NOMO-1 (cell line): ENCODE measurements around the gene FMNL3.
"Not testable (repeated sequence)": the region's sequence is repeated elsewhere in the genome, so short reads cannot be mapped to it uniquely, and the experiment has no call there.

Source experiments
- DNase-seq, 2 experiments: peaks; one replicate each; lab custom pipeline; 2025; ENCODE audit not compliant: unreplicated experiment in 2 of 2; lab: John Stamatoyannopoulos, UW

The FMNL3 gene

DNA sequence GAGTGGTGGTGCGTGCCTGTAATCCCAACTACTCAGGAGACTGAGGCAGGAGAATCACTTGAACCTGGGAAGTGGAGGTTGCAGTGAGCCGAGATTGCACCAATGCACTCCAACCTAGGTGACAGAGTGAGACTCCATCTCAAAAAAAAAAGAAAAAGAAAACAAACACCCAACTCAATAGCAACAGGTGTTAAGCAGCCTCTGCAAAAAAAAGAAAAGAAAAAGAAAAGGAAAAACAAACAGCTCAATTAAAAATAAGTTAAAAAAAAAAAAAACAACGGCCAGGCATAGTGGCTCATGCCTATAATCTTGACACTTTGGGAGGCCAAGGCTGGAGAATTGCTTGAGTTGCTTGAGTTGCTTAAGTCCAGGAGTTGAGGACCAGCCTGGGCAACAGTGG is 10.6 kb upstream of the FMNL3 start:
- not testable (repeated sequence) for DNase-seq

DNA sequence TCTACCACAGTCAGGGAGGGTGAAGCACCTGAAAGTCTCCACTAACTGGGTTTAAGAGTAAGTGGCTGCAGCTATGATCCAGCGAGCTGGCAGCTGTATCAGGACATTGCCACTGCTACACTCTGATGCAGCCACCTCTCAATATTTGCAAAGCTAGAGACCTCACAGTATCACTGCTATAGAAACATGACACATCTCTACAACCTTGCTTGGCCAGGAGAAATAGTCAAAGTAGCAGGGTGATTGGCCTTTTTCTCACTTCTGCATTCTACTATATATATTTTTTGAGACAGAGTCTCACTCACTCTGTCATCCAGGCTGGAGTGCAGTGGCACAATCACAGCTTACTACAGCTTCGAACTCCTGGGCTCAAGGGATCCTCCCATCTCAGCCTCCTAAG is 9.3 kb upstream of the FMNL3 start:
- DNase-seq = peak in 1 of 2 experiments; percentile 44

GRCh38 chr12:49713952-49714351 is 6.7 kb upstream of the FMNL3 start:
- DNase-seq = not testable (repeated sequence)

GRCh38 chr12:49708851-49709250 is 1.6 kb upstream of the FMNL3 start:
- DNase-seq = no peak

DNA sequence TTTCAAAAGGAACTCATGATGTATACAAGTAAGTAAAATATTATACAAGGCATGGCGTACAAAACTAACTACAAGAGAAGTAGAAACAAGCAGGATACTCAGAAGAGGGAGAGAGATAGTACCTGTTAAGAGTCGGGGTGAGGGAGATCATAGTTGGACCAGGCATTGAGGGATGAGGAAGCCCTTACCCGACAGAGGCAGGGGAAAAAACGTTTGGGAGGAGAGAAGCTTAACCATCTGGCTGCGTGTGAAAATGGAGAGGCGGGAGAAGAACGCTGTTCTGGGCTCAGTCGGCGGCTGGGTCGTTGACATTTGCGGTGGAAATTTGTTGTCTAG is 575 bp upstream of the FMNL3 start:
- DNase-seq = no peak

GRCh38 chr12:49706351-49707127 is 666 bp downstream of the FMNL3 start:
- DNase-seq = peak in 1 of 2 experiments; percentile 42

DNA sequence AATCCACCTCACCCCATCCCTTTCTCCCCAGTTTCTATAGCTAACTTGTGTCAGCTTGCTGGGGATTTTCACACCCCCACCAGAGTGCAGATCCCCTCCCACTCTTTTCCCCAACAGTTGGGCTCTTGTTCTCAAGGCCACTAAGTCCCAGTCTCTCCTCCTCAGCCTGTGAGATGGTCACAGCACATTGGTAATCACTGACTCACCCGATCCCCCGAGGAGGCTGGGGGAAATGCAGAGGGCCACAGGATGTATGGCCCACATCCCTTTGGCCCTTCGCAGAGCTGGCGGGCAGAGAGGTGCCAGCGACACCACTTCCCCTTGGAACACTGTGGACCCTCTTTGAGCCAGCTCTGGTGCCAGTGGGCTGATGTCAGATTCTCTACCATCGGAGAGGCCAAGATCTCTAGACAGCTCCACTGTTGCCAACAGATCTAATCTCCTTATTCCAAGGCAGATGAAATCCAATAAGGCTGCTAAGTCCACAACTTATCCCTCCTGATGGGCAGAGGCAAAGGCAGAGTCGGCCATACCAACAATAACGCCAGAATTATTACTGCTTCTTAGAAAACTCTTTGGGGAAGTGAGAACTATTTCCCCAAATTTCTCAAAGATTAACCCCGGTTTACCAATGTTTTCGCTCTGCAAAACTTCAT is 1.6 kb downstream of the FMNL3 start:
- peak in 1 of 2 experiments; percentile 45 for DNase-seq

DNA sequence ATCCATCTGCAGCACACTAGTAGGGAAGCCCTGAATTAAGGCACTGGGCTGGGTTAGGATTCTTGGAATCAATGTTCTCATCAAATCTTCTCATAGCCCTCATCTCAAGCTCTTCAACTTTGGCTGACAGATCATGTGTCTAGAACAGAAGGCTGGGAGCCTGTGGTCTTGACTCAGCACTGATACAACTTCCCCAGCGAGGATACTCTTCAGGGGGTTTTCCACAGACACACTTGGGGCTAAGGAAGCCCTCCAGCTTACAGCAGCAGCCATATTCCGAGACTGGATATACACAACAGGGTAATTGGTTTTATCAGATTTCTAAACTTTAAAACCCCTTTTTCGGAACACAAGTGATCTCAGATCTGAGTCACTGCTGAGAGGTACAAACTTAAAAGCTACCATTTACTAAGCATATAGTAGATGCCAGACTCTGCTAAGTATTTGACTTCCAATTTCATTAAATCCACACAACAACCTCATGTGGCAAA is 3.5 kb downstream of the FMNL3 start:
- DNase-seq = no peak

DNA sequence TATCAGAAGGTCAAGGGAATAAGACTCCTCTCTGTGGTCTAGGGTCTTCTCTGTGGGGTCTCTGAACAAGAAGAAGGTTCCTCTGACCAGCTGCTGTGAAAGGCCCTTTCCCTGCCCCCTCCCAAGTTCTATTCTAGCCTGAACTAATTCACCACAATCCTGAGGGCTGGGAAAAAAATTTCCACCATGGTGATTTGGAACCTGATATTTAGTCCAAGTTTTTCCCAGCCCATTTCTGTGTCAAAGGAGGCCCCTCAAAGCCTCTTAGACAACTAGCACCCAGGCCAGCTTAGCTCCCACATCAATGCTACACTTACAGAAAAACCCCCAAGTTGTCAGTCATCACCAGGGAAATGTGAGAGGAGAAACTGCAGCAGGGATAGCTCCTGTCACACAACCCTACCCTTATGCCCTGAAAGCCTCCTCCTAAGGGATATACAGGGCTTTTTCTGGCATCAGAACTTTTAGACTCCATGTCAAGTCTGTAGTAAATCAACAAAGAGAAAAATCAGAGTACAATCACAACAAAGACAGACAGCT is 4.5 kb downstream of the FMNL3 start:
- no peak for DNase-seq

GRCh38 chr12:49702009-49702408 is 5.2 kb downstream of the FMNL3 start:
- DNase-seq = no peak

- DNase-seq = peak; percentile 55 to 85
Measured at GRCh38 chr12:49698619-49699545, 8.3 kb downstream of the FMNL3 start.

DNA sequence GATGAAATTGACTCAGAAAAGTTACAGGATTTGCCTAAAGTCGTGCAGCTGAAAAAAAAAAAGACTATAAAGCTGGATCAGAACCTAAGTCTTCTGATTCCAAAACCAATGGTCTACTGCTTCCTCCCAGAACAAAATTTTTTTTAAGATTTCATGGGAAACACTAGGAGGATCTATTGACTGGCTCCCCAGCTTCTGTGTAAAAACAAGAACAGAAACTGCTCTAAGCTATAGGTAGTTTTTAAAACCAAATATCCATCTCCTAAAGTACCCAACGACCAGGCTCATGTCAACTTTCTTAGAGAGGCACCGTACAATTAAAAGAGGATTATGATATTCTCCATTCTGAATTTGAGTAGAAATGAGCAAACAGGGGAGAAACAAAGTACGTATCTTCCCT is 9.4 kb downstream of the FMNL3 start:
- no peak for DNase-seq

DNA sequence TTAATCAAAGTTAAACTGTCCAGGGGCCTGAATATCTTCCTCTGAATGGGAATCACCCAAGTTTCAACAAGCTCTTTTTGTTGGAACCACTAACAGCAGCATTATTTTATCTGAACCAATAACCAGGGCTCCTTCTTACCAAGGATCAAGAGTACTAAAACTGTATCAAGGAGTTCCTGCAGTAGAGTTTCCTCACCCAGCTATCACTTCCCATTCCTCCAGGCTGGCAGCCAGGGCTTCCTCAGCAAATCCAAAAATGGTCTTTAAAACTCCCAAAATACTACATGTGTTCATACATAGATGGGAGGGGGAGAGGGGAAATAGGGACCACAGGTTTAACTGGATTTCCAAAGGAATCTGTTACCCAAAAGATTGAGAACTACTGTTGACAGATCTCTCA is 10.5 kb downstream of the FMNL3 start:
- no peak for DNase-seq

GRCh38 chr12:49693931-49694444 is 13.2 kb downstream of the FMNL3 start:
- DNase-seq = no peak

DNA sequence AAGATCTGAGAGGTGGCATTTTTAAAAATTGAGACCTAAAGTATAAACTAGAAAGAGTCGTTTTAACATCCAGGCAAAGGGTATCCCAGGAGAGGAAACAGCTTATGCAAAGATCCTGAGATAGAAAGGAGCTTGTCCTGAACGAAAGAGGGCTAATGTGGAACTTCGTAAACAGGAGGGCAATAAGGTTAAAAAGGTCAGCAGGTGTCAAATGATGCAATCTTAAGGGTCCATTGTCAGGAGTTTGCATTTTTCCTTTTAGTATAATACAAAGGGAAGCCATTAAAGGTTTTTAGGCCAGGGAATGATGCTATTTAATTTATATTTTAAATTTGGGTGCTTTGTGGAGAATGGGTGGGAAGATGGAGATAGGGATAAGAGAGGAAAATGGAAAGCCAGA is 14.4 kb downstream of the FMNL3 start:
- DNase-seq = no peak

DNA sequence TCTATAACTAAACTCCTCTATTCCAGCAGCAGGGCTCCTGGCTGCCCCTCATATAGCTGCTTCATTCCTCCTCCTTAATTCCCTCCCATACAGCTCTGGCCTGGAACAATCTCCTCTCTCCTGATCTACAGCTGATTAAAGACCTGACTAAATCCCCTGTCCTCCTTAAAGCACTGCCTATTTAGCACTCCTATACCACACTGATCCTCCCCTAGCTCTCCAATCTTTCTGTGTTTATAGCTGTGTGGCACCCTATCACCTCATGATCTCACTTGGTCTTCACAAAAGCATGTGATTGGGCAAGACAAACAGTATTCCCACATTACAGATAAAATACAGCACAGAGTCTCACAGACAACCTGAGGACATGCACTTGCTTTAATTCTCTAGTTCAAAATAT is 17.4 kb downstream of the FMNL3 start:
- no peak for DNase-seq

DNA sequence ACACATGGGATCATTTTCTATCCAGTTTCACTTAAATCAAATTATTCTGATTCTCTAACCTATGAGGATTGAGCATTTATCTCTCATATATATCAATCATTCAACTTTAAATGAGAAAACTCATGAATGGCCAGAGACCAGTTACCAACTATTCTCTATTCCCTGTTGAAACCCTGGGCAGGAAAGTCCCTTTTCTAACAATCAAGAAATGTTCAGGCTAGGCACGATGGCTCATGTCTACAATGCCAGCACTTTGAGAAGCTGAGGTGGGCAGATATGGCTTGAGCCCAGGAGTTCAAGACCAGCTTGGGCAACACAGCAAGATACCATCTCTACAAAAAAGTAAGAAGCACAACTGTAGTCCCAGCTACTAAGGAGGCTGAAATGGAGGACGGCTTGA is 18.0 kb downstream of the FMNL3 start:
- DNase-seq = no peak

DNA sequence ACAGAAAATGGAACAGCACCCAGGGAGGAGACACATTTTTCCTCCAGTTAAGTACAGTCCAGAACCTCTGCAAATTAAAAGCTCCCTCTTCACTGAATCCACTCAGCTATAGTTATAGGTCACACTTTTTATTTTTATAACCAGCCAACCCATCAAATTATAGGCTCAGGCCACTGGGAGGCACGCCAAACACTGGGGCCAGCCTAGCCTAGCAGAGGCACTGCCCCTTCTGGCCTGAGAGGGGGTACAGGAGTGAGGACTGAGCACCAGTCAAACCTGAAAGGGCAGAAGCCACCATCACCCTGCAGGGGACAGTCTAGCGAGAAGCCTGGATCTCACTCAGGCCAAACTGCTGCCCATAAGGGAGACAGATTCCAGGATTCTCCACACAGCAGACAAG is 19.3 kb downstream of the FMNL3 start:
- DNase-seq = no peak

- DNase-seq = no peak
Measured at GRCh38 chr12:49684310-49684854, 22.8 kb downstream of the FMNL3 start.

GRCh38 chr12:49683599-49684309 is 23.5 kb downstream of the FMNL3 start:
- no peak for DNase-seq
